ENCODE data around the gene ABCB4. TPM values are rescaled to one million over a fixed set of nuclear protein-coding genes. Genes with fewer than 3 reads are reported as not detected.

Gene ABCB4
- total RNA-seq, 1 experiment from 2014 or later, result not detected

DNA sequence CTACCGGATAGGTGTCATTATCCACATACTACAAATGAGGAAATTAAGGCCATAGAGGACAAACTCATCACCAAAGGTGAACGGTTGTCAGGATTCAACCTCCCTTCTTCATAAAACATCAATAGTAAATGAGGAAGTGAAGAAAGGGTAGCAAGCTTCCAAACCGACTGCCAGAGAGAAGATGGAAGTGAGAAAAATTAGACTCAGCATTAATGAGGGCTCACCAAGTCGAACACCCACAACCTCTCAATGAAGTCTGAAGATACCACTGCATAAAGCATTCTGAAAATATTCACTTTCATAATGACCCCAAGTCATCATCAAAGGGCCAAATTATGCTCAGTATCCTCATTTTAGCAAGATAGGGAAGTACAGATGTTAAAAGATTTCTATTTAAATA is 29.6 kb downstream of the ABCB4 start:
- intact Hi-C loops (cut with micrococcal nuclease), result no loop called here
- H3K36me3 ChIP-seq (ENCODE audit: control insufficient read depth in 1 of 2, insufficient read depth in 2 of 2, low read length in 2 of 2), result no peaks in the 10 kb centered on the region

DNA sequence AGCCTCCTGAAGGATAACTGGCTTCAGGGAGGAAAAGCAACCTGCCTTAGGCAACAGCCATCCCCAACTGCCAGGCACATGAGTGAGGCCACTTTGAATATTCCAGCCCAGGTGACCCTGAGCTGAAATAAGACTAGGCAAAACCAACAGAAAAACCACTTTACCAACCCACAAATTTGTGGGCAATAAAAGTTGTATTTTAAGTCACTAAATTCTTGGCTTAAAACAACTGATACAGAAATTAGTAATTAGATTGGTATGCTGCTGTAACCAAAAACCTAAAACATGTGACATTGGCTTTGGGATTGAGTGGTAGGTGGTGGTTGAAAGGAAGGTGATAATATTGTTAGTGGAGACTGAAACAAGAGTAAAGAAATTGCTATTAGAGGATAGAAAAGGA is 39.9 kb downstream of the ABCB4 start:
- TF ChIP-seq JUND (IDR thresholded peaks at IDR 0.05) (no peak), SRF (IDR thresholded peaks at IDR 0.05; ENCODE audit: low read depth) (no peak), RAD21 (IDR thresholded peaks at IDR 0.05; ENCODE audit: low read depth) (no peak), ATF3 (IDR thresholded peaks at IDR 0.05) (no peak), CBX3 (IDR thresholded peaks at IDR 0.05; ENCODE audit: low read depth) (no peak), ZFX (IDR thresholded peaks at IDR 0.05) (no peak)
- TF ChIP-seq, protein P1, sequence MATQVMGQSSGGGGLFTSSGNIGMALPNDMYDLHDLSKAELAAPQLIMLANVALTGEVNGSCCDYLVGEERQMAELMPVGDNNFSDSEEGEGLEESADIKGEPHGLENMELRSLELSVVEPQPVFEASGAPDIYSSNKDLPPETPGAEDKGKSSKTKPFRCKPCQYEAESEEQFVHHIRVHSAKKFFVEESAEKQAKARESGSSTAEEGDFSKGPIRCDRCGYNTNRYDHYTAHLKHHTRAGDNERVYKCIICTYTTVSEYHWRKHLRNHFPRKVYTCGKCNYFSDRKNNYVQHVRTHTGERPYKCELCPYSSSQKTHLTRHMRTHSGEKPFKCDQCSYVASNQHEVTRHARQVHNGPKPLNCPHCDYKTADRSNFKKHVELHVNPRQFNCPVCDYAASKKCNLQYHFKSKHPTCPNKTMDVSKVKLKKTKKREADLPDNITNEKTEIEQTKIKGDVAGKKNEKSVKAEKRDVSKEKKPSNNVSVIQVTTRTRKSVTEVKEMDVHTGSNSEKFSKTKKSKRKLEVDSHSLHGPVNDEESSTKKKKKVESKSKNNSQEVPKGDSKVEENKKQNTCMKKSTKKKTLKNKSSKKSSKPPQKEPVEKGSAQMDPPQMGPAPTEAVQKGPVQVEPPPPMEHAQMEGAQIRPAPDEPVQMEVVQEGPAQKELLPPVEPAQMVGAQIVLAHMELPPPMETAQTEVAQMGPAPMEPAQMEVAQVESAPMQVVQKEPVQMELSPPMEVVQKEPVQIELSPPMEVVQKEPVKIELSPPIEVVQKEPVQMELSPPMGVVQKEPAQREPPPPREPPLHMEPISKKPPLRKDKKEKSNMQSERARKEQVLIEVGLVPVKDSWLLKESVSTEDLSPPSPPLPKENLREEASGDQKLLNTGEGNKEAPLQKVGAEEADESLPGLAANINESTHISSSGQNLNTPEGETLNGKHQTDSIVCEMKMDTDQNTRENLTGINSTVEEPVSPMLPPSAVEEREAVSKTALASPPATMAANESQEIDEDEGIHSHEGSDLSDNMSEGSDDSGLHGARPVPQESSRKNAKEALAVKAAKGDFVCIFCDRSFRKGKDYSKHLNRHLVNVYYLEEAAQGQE (IDR thresholded peaks at IDR 0.05; ENCODE audit: low read depth), result no peak
- DNase-seq (ENCODE audit: low read depth, low spot score), result no peak
- H3K9ac ChIP-seq (ENCODE audit: low read length), result no peak overlapping the region
- H2AFZ ChIP-seq (ENCODE audit: low read depth, low read length, poor library complexity, severe bottlenecking), result no peak overlapping the region
- RAD21 ChIA-PET (ENCODE audit: low non-redundant PET in 1 of 2, low total read pairs in 2 of 2, uncharacterized antibody in 2 of 2, unreplicated experiment in 2 of 2), result no interaction called here
- ATAC-seq, result no peak
- intact Hi-C loops (cut with micrococcal nuclease), result no loop called here
- CTCF ChIA-PET, result no interaction called here
- H3K4me2 ChIP-seq (ENCODE audit: low read length), result no peak overlapping the region
- no peaks in the 10 kb centered on the region for H3K79me2 ChIP-seq (ENCODE audit: insufficient read depth, low read length)
- H3K27me3 ChIP-seq (ENCODE audit: insufficient read depth, low read length), result no peaks in the 10 kb centered on the region
- POLR2A ChIA-PET, result no interaction called here
- H3K4me1 ChIP-seq (ENCODE audit: control insufficient read depth in 1 of 2, insufficient read depth in 2 of 2, low read length in 2 of 2), result peaks cover 0 to 5% of the 10 kb centered on the region in 2 experiments; a peak in 1 of 4 replicates
- no peak overlapping the region for H3K27ac ChIP-seq (ENCODE audit: low read depth, low read length)
- H3K9me2 ChIP-seq (ENCODE audit: insufficient read depth), result no peaks in the 10 kb centered on the region
- no peaks in the 10 kb centered on the region for H3K9me3 ChIP-seq (ENCODE audit: control insufficient read depth in 1 of 2, insufficient read depth in 1 of 2, low read depth in 1 of 2, low read length in 2 of 2)
- no peak overlapping the region for H3K4me3 ChIP-seq (replicated peaks in 1 of 2; ENCODE audit: low read depth in 1 of 2, low read length in 2 of 2)
- BruUV-seq (replicated peaks), result no TSS peak
- H3K36me3 ChIP-seq (ENCODE audit: control insufficient read depth in 1 of 2, insufficient read depth in 2 of 2, low read length in 2 of 2), result no peaks in the 10 kb centered on the region
- H4K20me1 ChIP-seq (ENCODE audit: insufficient read depth), result no peaks in the 10 kb centered on the region

More for the DNA sequence above, 29.6 kb downstream of the ABCB4 start:
- no peak overlapping the region for H3K4me3 ChIP-seq (replicated peaks in 1 of 2; ENCODE audit: low read depth in 1 of 2, low read length in 2 of 2)
- H3K4me1 ChIP-seq (ENCODE audit: control insufficient read depth in 1 of 2, insufficient read depth in 2 of 2, low read length in 2 of 2), result no peaks in the 10 kb centered on the region
- no peak overlapping the region for H3K9ac ChIP-seq (ENCODE audit: low read length)
- H3K27ac ChIP-seq (ENCODE audit: low read depth, low read length), result no peak overlapping the region
- H3K79me2 ChIP-seq (ENCODE audit: insufficient read depth, low read length), result no peaks in the 10 kb centered on the region
- BruUV-seq (replicated peaks), result no TSS peak
- H2AFZ ChIP-seq (ENCODE audit: low read depth, low read length, poor library complexity, severe bottlenecking), result no peak overlapping the region
- DNase-seq (ENCODE audit: low read depth, low spot score) (no peak), ATAC-seq (no peak)
- no peak overlapping the region for H3K4me2 ChIP-seq (ENCODE audit: low read length)
- no peaks in the 10 kb centered on the region for H3K9me3 ChIP-seq (ENCODE audit: control insufficient read depth in 1 of 2, insufficient read depth in 1 of 2, low read depth in 1 of 2, low read length in 2 of 2)
- no peaks in the 10 kb centered on the region for H4K20me1 ChIP-seq (ENCODE audit: insufficient read depth)
- ChIA-PET CTCF (no interaction called here), RAD21 (ENCODE audit: low non-redundant PET in 1 of 2, low total read pairs in 2 of 2, uncharacterized antibody in 2 of 2, unreplicated experiment in 2 of 2) (no interaction called here), POLR2A (no interaction called here)
- no peaks in the 10 kb centered on the region for H3K9me2 ChIP-seq (ENCODE audit: insufficient read depth)
- no peaks in the 10 kb centered on the region for H3K27me3 ChIP-seq (ENCODE audit: insufficient read depth, low read length)
- TF ChIP-seq MAX (IDR thresholded peaks at IDR 0.05), result no peak
- TF ChIP-seq SRF (IDR thresholded peaks at IDR 0.05; ENCODE audit: low read depth), result no peak
- no peak for TF ChIP-seq ZFX (IDR thresholded peaks at IDR 0.05)
- TF ChIP-seq ELF1 (IDR thresholded peaks at IDR 0.05; ENCODE audit: borderline replicate concordance, low read depth), result no peak
- TF ChIP-seq EZH2phosphoT487 (IDR thresholded peaks at IDR 0.05; ENCODE audit: borderline replicate concordance), result no peak
- no peak for TF ChIP-seq FOSL1 (IDR thresholded peaks at IDR 0.05; ENCODE audit: low read depth)
- TF ChIP-seq RAD21 (IDR thresholded peaks at IDR 0.05; ENCODE audit: low read depth), result no peak

All from HCT116 (cell line).